Skeletal muscle tissue (tissue), 4 donors: ENCODE data around the gene PLCB4. TPM values are rescaled to one million over a fixed set of nuclear protein-coding genes. Genes with fewer than 3 reads are reported as not detected.

Experiments
- H3K27ac ChIP-seq: one replicate; pipeline ENCODE4 v1.7.0; 2013; ENCODE audit warnings: mild to moderate bottlenecking, low read depth, low read length, inconsistent platforms
- H3K27me3 ChIP-seq, 3 donors: one replicate each; pipeline ENCODE4 v1.7.0; 2013; ENCODE audit warnings: low read length in 3 of 3; ENCODE audit not compliant: control insufficient read depth in 3 of 3, insufficient read depth in 3 of 3
- H3K36me3 ChIP-seq, 3 donors: one replicate each; pipeline ENCODE4 v1.7.0; 2013; ENCODE audit warnings: low read length in 3 of 3; ENCODE audit not compliant: control insufficient read depth in 3 of 3, insufficient read depth in 3 of 3
- H3K4me1 ChIP-seq, 3 donors: one replicate each; pipeline ENCODE4 v1.7.0; 2013; ENCODE audit warnings: low read length in 3 of 3, mild to moderate bottlenecking in 3 of 3; ENCODE audit not compliant: control insufficient read depth in 3 of 3, insufficient read depth in 3 of 3
- H3K4me3 ChIP-seq, 3 donors: one replicate each; pipeline ENCODE4 v1.7.0; 2013; ENCODE audit warnings: low read length in 3 of 3
- H3K9ac ChIP-seq, 3 donors: one replicate each; pipeline ENCODE4 v1.7.0; 2013; ENCODE audit warnings: low read length in 3 of 3, mild to moderate bottlenecking in 3 of 3, moderate library complexity in 2 of 3, low read depth in 1 of 3
- H3K9me3 ChIP-seq, 3 donors: one replicate each; pipeline ENCODE4 v1.7.0; 2013; ENCODE audit warnings: low read length in 3 of 3; ENCODE audit not compliant: control insufficient read depth in 3 of 3
- total RNA-seq: library from RNA; depleted of rRNA; stranded (reverse); fragments of >200 nt; gene quantifications from one replicate; pipeline ENCODE4 v1.2.3, GENCODE V29; 2014
- donor health status: Osteomylitis.

The PLCB4 gene
- total RNA-seq, 1 donor from 2014 or later, result 6.3 TPM

DNA sequence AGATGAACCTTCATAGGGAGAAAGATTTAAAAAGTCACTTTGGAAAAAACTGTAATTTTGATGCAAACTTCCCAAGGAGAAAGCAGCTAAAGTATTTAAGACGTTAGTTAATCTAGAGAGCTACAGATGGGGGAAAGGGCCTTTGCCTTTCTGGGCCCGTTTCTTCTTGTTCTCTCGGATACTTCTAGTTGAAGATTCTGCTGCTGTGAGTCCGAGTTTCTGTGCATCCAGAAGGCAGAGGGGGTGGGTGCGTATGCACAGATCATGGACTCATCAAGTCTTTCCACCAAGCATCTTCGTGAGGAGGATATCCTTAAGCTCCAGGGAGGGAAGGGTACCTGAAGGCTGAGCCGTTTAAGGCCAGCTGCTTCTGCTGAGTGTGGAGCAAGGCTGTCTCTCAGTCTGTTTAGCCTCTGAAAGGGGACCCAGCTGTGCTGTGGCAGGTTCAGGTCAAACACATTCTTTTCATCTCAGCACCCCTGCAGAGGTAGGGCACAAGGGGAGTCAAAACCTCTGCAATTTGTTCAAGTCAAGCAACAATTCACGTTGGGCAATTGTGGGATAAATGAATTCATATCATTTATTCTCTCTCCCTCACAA is 449.8 kb downstream of the PLCB4 start:
- Histone ChIP-seq H3K27ac (no peak overlapping the region), H3K36me3 (no peaks in the 10 kb centered on the region), H3K9me3 (no peaks in the 10 kb centered on the region), H3K4me1 (peaks cover 5 to 20% (median 7%) of the 10 kb centered on the region in 3 donors), H3K27me3 (peaks cover 33 to 52% (median 50%) of the 10 kb centered on the region in 3 donors), H3K4me3 (no peak overlapping the region), H3K9ac (no peak overlapping the region)

DNA sequence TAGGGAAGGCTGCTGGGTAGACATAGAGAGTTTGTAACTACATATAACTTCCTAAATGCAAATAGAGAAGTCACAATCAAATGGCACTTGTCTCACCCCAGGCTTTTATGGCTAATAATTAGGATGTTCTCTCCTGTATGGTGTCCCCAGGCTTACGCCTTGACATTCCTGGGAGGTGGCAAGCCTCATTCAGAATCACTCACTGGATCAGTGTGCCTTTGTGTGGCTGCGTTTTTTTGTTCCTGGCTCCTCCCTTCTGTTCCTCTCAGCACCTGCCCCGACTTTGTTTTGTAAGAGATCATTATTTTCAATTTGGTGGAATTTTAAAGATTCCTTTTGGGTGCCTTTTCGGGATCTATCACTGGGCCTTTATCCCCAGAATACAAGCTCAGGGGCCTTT is 451.2 kb downstream of the PLCB4 start:
- no peaks in the 10 kb centered on the region for H3K9me3 ChIP-seq
- no peak overlapping the region for H3K9ac ChIP-seq
- peaks cover 25 to 44% (median 40%) of the 10 kb centered on the region in 3 donors for H3K27me3 ChIP-seq
- H3K36me3 ChIP-seq, result no peaks in the 10 kb centered on the region
- H3K4me3 ChIP-seq, result no peak overlapping the region
- H3K27ac ChIP-seq, result no peak overlapping the region
- H3K4me1 ChIP-seq, result peaks cover 5 to 12% (median 7%) of the 10 kb centered on the region in 3 donors

DNA sequence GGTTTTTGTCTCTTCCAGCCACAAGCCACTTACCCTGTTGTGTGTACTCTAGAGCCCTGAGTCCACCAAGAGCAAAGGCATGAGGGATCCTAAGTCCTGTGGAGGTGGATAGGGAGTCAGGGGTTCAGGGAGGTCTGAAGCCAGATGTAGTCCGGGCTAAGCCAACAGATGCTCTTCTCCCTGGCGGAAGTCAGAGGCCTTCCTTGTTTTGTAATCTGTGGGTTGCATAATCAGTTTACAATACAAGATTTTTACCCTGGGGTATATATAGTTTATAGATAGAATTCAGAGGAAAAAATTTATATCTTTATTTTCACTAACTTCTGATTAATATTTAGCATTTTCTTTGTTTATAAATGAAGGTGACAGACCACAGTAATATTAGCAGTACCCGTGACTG is 454.7 kb downstream of the PLCB4 start:
- Histone ChIP-seq H3K9ac (no peak overlapping the region), H3K27ac (no peak overlapping the region), H3K9me3 (no peaks in the 10 kb centered on the region), H3K4me1 (no peaks in the 10 kb centered on the region), H3K4me3 (no peak overlapping the region), H3K36me3 (no peaks in the 10 kb centered on the region), H3K27me3 (peaks cover 3 to 18% (median 18%) of the 10 kb centered on the region in 3 donors)
